Body of pancreas (tissue), 4 donors: ENCODE measurements around the gene GRPEL2.

ENCODE experiments used
- CTCF ChIP-seq, 7 experiments: fragments of 450-650 bp in 4 of 7; fragments of 200-600 bp in 3 of 7; sonication (generic) in 3 of 7; IDR thresholded peaks; one replicate each; pipeline ENCODE4 v1.5.1; 2016 to 2019; ENCODE audit warnings: antibody characterized with exemption in 7 of 7
- POLR2A ChIP-seq, 3 donors: fragments of 450-650 bp; IDR thresholded peaks; one replicate each; pipeline ENCODE4 v1.6.1; 2016; ENCODE audit warnings: antibody characterized with exemption in 3 of 3, mild to moderate bottlenecking in 2 of 3

GRCh38 chr5:149381261-149381985 is 36.1 kb downstream of the GRPEL2 start:
- TF ChIP-seq CTCF (IDR thresholded peaks at IDR 0.05) (no peak), POLR2A (IDR thresholded peaks at IDR 0.05) (no peak)
